Choroid plexus epithelial cell (primary cell): ENCODE results near the gene DIRAS2.

Experiments
- DNase-seq: peaks from one replicate; pipeline ENCODE4 v3.0.0-alpha.2; 2010; ENCODE audit warnings: low read depth
- H3K4me3 ChIP-seq: 2 replicates; pipeline ENCODE4 v1.5.1; 2011; ENCODE audit warnings: low read depth, mild to moderate bottlenecking, control low read depth, low read length, moderate library complexity
- TF ChIP-seq, protein P1 (sequence below): conservative IDR thresholded peaks from 2 replicates; pipeline ENCODE4 v1.5.1; 2011; ENCODE audit warnings: low read depth, mild to moderate bottlenecking, control low read depth, inconsistent platforms, low read length, moderate library complexity

Gene DIRAS2

DNA sequence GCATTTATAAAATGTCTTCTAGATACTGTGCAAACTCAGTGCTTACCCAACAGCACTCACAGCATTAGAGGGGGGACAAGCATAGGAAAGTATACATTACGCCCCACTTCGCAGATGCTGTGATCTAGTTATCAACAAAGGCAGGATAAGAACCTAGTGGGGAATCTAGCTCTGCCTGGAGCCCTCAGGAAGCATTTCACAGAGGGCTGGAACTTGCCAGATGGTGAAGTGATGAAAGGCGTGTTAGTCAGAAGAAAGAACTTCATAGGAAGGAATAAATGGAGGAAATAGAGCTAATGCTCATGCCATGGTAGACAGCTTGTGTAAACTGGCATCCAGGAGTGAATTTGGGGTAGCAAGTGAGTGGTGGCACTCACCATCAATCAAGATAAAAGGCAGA lies 25.8 kb downstream of the DIRAS2 start:
- H3K4me3 ChIP-seq, result no peak overlapping the region
- no peak for DNase-seq
- TF ChIP-seq, protein P1, sequence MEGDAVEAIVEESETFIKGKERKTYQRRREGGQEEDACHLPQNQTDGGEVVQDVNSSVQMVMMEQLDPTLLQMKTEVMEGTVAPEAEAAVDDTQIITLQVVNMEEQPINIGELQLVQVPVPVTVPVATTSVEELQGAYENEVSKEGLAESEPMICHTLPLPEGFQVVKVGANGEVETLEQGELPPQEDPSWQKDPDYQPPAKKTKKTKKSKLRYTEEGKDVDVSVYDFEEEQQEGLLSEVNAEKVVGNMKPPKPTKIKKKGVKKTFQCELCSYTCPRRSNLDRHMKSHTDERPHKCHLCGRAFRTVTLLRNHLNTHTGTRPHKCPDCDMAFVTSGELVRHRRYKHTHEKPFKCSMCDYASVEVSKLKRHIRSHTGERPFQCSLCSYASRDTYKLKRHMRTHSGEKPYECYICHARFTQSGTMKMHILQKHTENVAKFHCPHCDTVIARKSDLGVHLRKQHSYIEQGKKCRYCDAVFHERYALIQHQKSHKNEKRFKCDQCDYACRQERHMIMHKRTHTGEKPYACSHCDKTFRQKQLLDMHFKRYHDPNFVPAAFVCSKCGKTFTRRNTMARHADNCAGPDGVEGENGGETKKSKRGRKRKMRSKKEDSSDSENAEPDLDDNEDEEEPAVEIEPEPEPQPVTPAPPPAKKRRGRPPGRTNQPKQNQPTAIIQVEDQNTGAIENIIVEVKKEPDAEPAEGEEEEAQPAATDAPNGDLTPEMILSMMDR, result no peak

DNA sequence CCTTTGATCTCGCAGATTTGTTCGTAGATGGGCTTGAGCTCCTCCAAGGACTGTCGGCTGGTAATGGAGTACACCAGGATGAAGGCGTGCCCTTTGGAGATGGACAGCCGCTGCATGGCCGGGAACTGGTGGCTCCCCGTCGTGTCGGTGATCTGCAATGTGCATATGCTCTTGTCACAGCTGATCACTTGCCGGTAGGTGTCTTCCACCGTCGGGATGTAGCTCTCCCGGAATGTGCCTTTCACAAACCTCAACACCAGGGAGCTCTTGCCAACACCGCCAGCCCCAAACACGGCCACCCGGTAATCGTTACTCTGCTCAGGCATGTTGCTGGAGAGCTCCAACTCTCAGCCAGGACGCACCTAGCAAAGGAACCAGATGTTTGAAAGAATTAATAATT lies 29.1 kb downstream of the DIRAS2 start:
- no peak for DNase-seq
- TF ChIP-seq, protein P1, result no peak
- no peak overlapping the region for H3K4me3 ChIP-seq

DNA sequence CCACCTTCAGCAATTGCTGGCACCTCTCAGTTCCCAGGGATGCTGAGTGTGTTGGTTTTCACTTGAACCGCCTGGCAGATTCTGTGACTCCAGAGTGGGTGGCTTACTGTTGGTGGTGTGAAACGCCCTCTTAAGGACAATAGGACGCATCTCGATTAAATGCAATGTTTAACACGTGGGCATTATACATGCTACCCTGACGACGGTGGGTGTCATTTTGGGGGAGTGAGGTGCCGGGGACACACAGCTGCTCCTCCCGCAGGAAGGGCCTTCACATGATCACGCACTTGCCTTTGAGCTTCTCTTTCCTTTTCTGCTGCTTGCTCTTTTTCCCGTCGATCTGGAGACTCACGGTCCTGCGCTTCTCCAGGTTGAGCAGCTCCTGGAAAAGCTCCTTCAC lies 29.7 kb downstream of the DIRAS2 start:
- H3K4me3 ChIP-seq, result no peak overlapping the region
- TF ChIP-seq, protein P1, result no peak
- no peak for DNase-seq

DNA sequence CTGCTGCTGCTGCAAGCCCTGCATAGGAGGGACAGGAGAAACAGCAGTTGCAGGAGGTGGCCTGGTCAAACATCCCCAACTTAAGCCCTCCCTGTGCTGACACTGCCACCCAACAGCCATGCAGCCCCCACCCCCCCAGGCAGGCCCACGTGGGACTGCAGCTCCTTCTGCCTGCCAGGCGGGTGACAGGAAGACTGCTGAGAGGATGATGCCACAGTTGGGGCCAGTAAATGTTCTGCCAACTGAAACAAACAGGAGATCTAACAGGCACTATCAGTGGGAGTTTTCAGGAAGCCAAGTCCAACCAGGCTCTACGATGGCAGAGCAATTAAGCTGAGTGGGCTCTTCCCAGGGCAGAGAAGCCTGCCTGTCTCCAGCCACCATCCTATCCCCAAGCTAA lies 31.1 kb downstream of the DIRAS2 start:
- H3K4me3 ChIP-seq, result no peak overlapping the region
- DNase-seq, result no peak
- TF ChIP-seq, protein P1, result no peak

DNA sequence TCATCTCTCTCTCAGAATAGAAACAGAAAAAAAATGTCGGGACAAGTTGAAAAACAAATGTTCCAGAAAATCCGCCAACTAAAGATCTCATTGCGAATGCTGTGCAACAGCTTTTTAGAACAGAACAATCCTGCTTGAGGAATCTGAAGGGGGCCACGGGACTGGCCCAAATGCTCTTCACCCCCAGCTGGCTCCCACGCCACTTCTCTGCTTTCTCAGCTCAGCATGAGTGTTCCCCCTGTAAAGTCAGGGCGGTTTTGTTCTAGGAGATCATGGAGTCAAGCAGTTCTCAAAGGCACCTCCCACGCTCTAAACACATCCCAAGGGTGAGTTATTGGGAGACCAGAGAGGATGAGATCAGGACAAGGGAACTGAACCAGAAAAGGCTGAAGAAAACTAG lies 31.5 kb downstream of the DIRAS2 start:
- DNase-seq, result no peak
- TF ChIP-seq, protein P1, result no peak
- no peak overlapping the region for H3K4me3 ChIP-seq

DNA sequence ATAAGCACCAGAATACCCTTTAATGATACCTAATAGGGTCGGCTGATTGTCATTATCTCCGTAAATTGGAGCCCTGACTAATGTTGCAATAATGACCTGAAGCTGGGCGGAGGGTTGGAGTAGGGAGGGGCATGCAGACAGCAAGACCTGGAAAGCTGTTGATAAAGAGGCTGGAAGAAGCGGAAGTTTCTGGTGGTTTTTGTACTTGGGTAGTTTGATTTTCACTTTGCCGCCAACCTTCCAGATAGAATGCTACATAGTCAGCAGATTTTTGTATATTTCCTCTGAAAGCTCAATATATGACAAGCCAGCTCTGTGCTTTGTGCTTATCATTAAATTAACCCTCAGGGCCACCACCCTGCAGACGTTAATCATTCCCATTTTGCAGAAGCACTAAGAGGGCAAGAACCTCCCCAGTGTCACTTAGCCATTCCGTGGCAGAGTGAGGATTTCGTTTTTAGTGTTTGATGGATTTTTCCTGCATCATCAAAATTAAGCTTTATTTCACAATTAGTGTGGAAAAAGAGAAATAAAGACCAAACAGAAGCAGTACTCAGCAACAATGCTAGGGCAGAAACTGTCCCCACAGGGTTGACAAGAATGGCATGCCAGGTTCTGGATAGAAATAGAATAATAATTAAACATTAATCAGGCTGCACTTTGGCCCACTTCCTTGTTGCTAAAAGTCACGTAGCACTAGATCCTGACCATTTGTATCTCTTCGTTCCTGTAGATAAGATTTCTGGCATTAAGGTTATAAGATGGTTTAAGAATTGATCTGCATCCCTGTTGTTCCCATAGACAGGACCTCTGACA lies 34.7 kb downstream of the DIRAS2 start:
- no peak for DNase-seq
- TF ChIP-seq, protein P1, result no peak
- H3K4me3 ChIP-seq, result no peak overlapping the region

DNA sequence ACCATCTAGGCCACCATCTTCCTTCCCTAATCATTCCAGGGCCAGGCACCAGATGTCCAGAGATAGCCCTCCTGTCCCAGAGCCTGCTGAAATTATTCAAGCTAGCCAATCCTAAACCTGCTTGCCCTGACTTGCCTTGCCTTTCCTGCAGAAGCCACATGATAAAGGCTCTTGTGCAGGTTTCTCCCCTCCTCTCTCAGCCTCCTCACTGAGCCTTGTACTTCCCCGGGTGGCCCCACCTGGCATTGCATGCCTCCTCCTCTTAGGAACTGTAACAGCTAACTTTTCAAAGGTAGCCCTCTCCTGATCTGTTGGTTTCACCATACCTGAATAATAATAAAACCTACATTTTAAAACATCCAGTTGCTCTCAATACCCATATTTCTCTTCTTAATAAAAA lies 42.6 kb downstream of the DIRAS2 start:
- DNase-seq, result no peak
- TF ChIP-seq, protein P1, result no peak
- no peak overlapping the region for H3K4me3 ChIP-seq
